HG02840 (cell line): ENCODE data around the gene QPRT.
"Not testable (repeated sequence)": the region's sequence is repeated elsewhere in the genome, so short reads cannot be mapped to it uniquely, and the experiment has no call there.

ENCODE experiments used
- ATAC-seq: cut with Tn5 transposase; IDR thresholded peaks from one replicate; pipeline ENCODE4 v1.9.1; 2021; ENCODE audit warnings: mild to moderate bottlenecking, moderate library complexity, moderate number of reproducible peaks; ENCODE audit not compliant: unreplicated experiment, low FRiP score

The QPRT gene

DNA sequence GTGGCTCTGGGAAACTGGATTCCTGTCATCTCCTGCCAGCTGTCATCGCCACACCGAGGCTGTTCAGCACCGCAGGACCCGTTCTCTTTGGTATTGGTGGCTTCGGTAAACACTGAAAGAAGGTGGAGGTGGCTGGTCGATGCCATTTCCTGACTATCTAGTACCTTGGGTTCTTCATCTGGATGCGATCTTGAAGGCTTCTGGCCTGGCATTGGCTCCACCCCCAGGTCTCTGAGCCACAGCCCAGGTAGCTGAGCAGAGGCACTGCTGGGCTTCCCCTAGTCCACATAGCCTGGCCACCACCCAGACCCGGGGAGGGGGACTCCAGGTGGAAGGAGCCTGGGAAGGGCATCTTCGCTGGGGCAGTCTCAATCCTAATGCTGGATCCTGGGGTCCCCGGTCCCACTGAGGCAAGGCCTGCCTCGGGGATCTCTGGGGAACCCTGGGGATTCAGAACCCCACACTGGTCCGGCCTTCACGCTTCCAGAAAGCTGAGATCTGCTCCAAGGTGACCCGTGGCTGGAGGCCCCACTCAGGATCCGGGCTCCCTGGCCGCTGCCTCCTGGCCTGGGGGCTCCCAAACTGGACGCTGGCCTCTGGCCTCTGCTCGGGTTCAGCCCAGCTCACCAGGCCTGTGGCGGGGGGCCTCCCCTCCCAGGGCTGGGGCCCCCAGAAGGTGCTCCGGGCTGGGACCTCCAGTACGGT is 65.0 kb downstream of the QPRT start:
- ATAC-seq: no peak

- no peak for ATAC-seq
Observed at GRCh38 chr16:29744541-29745101, 65.6 kb downstream of the QPRT start.

DNA sequence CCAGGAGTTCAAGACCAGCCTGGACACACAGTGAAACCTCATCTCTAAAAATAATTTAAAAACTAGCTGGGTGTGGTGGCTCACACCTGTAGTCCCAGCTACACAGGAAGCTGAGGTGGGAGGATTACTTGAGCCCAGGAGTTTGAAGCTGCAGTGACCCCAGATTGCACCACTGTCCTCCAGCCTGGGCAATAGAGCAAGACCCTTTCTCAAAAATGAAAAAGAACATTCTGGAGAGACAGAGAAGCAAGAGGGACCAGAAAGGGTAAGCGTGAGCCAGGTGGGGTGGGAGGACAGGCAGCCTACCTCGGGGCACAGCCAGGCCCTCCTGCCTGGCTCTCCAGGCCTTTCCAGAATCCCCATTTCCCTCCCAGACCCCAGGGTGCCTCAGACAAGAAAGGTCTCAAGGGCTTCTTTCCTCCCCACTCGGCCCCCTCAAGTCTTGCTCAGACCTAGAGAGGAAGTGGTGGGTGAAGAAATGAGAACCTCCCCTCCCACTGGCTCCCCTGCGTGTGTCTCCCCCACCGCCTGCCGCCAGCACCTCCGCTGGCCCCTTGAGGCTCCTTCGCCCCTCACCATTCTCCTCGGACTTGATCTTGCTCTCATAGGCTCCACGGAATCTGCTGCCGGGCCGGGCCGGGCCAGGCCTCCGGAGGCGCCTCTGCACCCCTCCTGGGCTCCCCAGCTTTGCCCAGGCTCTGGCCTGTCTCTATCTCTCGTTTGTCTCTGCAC is 66.3 kb downstream of the QPRT start:
- ATAC-seq: no peak

DNA sequence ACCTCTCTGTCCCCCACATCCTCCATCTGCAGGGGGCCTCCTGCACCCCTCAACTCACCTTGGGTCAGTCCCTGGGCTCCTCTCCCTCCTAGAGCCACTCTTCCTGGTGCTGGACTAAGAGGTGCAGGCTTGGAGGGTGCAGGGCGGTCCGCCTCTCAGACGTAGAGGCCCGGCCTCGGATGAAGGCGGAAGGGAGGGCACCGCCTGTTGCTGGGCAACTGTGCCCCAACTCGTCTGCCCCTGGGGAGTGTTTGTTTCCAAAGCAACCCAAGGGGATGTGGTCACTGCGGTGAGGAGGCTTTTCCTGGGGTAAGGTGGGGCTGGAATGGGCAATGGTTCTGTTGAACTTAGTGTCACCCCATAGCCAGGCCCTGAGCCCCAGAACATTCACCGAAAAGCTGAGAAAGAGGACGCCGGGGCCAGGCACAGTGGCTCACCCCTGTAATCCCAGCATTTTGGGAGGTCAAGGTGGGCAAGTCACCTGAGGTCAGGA is 66.9 kb downstream of the QPRT start, which contains the start of gene C16orf54:
TSS of gene C16orf54 (minus strand) at position 138 of the 493 bp plus-strand sequence. CDS start 1,039 bp downstream, outside the sequence.
- ATAC-seq: no peak

DNA sequence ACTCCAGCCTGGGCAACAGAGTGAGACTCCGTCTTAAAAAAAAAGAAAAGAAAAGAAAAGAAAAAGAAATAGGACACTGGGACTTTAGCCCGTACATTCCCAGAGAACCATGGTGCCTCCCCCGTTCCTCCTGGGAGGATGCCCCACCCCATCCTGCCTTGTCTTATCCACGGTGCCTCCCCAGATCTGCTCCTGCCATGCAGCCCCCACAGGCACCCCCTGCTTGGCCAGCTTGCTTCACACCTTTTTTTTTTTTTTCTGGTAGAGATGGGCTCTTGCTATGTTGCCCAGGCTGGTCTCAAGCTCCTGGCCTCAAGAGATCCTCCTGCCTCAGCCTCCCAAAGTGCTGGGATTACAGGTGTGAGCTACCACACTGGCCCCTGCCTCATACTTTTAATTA is 67.5 kb downstream of the QPRT start:
- not testable (repeated sequence) for ATAC-seq
